Mesangial cell (primary cell): ENCODE measurements around the gene ACTN3. TPM values are rescaled to one million over a fixed set of nuclear protein-coding genes. Genes with fewer than 3 reads are reported as not detected.

ENCODE experiments used
- total RNA-seq: library from RNA; depleted of rRNA; stranded (reverse); fragments of >200 nt; gene quantifications from 2 replicates; pipeline ENCODE4 v1.2.3, GENCODE V29; 2015

ACTN3 gene
- total RNA-seq, result under 0.01 and 0.13 TPM in 2 replicates

GRCh38 chr11:66546368-66546965 is at the start of gene ACTN3:
ACTN3 (plus strand) TSS chr11:66546903; CDS start chr11:66546938, 35 bp downstream.

GRCh38 chr11:66510271-66510989 is 36.3 kb upstream of the ACTN3 start, which contains the start of gene BBS1:
BBS1 (plus strand) TSS chr11:66510635; CDS start chr11:66510660, 25 bp downstream.

DNA sequence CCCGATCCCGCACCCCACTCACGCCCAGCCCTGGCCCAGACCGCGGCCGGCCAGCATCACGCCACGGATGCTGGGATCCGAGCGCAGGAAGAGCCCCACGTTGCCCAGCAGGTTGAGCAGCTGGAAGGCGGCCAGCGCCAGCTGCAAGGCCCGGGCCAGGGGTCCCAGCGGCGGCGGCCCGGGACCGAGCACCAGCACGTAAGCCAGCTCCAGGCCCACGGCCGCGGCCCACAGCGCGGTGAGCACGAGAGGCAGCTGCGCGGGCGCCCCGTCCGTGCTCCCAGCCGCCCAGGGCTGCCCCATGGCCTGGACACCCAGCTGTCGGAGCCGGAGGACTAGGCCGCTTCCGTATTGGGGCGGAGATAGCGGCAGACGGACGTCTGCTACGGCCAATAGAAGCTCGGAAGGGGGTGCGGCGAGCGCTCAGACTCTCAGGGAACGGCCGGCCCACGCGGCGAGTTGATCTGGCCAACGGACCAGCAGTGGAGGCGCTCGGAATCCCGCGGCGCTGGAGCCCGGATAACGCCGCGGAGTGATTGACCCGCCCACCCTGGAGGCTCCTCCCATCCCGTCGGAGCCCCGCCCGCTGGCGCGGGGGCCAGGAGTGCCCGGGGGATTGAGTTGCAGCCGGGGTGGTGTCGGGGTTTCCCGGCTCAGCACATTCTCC is 869 bp upstream of the ACTN3 start, which contains the start of gene ZDHHC24:
Gene ZDHHC24, minus strand, starts transcription at position 348 of the 667 bp plus-strand sequence. Its CDS starts 45 bp downstream, at position 303.

DNA sequence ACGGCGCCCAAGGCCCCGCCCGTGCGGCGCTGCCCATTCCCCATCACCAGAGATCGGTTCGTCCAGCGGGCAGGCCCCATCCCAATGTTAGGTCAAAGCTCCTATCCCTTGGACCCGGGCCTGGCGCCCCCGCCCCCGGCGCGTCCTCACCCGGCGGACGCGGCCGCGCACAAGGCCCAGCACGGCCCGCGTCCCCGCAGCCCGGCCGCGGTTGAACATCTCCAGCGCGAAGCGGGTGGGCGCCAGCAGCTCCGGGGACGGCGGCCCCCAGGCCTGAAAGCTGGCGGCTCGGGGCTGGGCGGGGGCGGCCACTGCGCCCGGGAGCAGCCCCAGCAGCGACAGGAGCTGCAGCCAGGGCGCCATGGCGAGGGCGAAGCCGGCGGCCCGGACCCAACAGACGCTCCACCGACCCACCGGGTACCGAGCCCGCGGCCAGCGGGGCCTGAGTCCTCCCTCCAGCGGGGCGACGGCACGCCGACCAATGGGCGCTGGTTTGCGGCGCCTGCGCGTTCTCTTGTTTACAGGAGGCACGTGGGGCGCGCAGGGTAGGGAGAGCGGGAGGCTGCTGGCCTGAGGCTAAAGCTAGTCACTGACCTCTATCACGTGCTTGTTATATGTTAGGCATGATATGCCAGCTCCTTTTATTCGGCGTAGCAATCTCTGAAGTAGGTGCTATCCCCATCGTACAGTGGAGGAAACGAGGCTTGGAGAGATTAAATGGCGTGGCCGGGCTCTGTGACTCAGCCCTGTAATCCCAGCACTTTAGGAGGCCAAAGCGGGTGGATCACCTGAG is 21.6 kb downstream of the ACTN3 start, which contains the start of gene CTSF:
Gene CTSF, minus strand, starts transcription at position 483 of the 793 bp plus-strand sequence. Its CDS starts 120 bp downstream, at position 363.

GRCh38 chr11:66592457-66593302 is 46.0 kb downstream of the ACTN3 start, which contains the start of the genes CCDC87 and CCS:
CCDC87 (minus strand) TSS chr11:66593063; CDS start chr11:66593015, 48 bp downstream.
CCS (plus strand) TSS chr11:66593185; CDS start chr11:66593262, 77 bp downstream.

Other genes with a start within 250 kb of the ACTN3 start
- gene CD248, start 229.9 kb upstream of the ACTN3 start, total RNA-seq, result 1.8 and 5.1 TPM in 2 replicates
- 21.3 and 23.7 TPM in 2 replicates for gene RIN1, start 210.5 kb upstream of the ACTN3 start, total RNA-seq
- 41.2 and 63.6 TPM in 2 replicates for gene BRMS1, start 201.8 kb upstream of the ACTN3 start, total RNA-seq
- 31.3 and 44.7 TPM in 2 replicates for gene B4GAT1, start 199.3 kb upstream of the ACTN3 start, total RNA-seq
- gene SLC29A2, start 175.1 kb upstream of the ACTN3 start, total RNA-seq, result 3.3 and 5.2 TPM in 2 replicates
- gene NPAS4, start 125.9 kb upstream of the ACTN3 start, total RNA-seq, result 0.13 TPM in 1 of 2 replicates, not detected in the other
- gene MRPL11, start 108.1 kb upstream of the ACTN3 start, total RNA-seq, result 46.9 and 71.0 TPM in 2 replicates
- gene PELI3, start 80.0 kb upstream of the ACTN3 start, total RNA-seq, result 4.6 and 9.9 TPM in 2 replicates
- gene DPP3, start 66.5 kb upstream of the ACTN3 start, total RNA-seq, result 75.4 and 101 TPM in 2 replicates
- 24.9 and 52.4 TPM in 2 replicates for gene BBS1, start 36.3 kb upstream of the ACTN3 start, total RNA-seq
- gene ZDHHC24, start 855 bp upstream of the ACTN3 start, total RNA-seq, result 32.3 and 44.5 TPM in 2 replicates
- gene CTSF, start 21.7 kb downstream of the ACTN3 start, total RNA-seq, result 9.6 and 61.5 TPM in 2 replicates
- 0.16 and 0.76 TPM in 2 replicates for gene CCDC87, start 46.2 kb downstream of the ACTN3 start, total RNA-seq
- gene CCS, start 46.3 kb downstream of the ACTN3 start, total RNA-seq, result 20.4 and 32.2 TPM in 2 replicates
- gene RBM14, start 69.7 kb downstream of the ACTN3 start, total RNA-seq, result 34.5 and 52.3 TPM in 2 replicates
- 100 and 155 TPM in 2 replicates for gene RBM4, start 91.8 kb downstream of the ACTN3 start, total RNA-seq
- gene RBM4B, start 131.0 kb downstream of the ACTN3 start, total RNA-seq, result 11.9 and 14.2 TPM in 2 replicates
- gene SPTBN2, start 182.3 kb downstream of the ACTN3 start, total RNA-seq, result 63.4 and 74.8 TPM in 2 replicates